H9 (cell line): Measurements from ENCODE around the gene PHAF1. TPM values are rescaled to one million over a fixed set of nuclear protein-coding genes. Genes with fewer than 3 reads are reported as not detected.
A peak's percentile ranks its signal among the peaks of the same experiment; 100 is the strongest.

Experiments
- DNase-seq: peaks from one replicate; pipeline ENCODE4 v3.0.0-alpha.2; 2017
- H2AFZ ChIP-seq: one replicate; pipeline ENCODE4 v1.6.1; 2013; ENCODE audit warnings: mild to moderate bottlenecking, low read length, control low read depth, moderate library complexity
- H2AK5ac ChIP-seq: 2 replicates; pipeline ENCODE4 v1.6.1; 2013; ENCODE audit warnings: low read length, control low read depth, mixed read lengths; ENCODE audit not compliant: insufficient read length
- H2BK120ac ChIP-seq: one replicate; pipeline ENCODE4 v1.6.1; 2013; ENCODE audit warnings: low read depth, mild to moderate bottlenecking, low read length, control low read depth, inconsistent platforms; ENCODE audit not compliant: poor library complexity, severe bottlenecking
- H2BK12ac ChIP-seq: 2 replicates; pipeline ENCODE4 v1.6.1; 2013; ENCODE audit warnings: low read length, control low read depth, mixed read lengths, low read depth; ENCODE audit not compliant: insufficient read length
- H2BK15ac ChIP-seq: 2 replicates; pipeline ENCODE4 v1.6.1; 2013; ENCODE audit warnings: low read depth, low read length, control low read depth
- H2BK20ac ChIP-seq: one replicate; pipeline ENCODE4 v1.6.1; 2013; ENCODE audit warnings: low read depth, mild to moderate bottlenecking, low read length, control low read depth, inconsistent platforms; ENCODE audit not compliant: poor library complexity, severe bottlenecking
- H2BK5ac ChIP-seq: 2 replicates; pipeline ENCODE4 v1.6.1; 2013; ENCODE audit warnings: low read length, control low read depth, mixed read lengths; ENCODE audit not compliant: insufficient read length
- H3K14ac ChIP-seq: 2 replicates; pipeline ENCODE4 v1.6.1; 2013; ENCODE audit warnings: low read length, control low read depth; ENCODE audit not compliant: insufficient read depth
- H3K18ac ChIP-seq: 2 replicates; pipeline ENCODE4 v1.6.1; 2013; ENCODE audit warnings: low read depth, mild to moderate bottlenecking, mixed read lengths, low read length, control low read depth; ENCODE audit not compliant: insufficient read length
- H3K23ac ChIP-seq: 2 replicates; pipeline ENCODE4 v1.6.1; 2013; ENCODE audit warnings: low read length, control low read depth, mixed read lengths, low read depth; ENCODE audit not compliant: insufficient read length
- H3K23me2 ChIP-seq: 2 replicates; pipeline ENCODE4 v1.6.1; 2013; ENCODE audit warnings: low read depth, mild to moderate bottlenecking, mixed read lengths, low read length, control low read depth; ENCODE audit not compliant: insufficient read length, poor library complexity, severe bottlenecking
- H3K27ac ChIP-seq: 2 replicates; pipeline ENCODE4 v1.5.1; 2013; ENCODE audit warnings: low read length, control low read depth, mixed read lengths, low read depth; ENCODE audit not compliant: insufficient read length
- H3K27me3 ChIP-seq: 2 replicates; pipeline ENCODE4 v1.6.1; 2013; ENCODE audit warnings: low read length, control low read depth, inconsistent platforms; ENCODE audit not compliant: insufficient read depth
- H3K4ac ChIP-seq: 2 replicates; pipeline ENCODE4 v1.6.1; 2013; ENCODE audit warnings: low read depth, mild to moderate bottlenecking, control low read depth, inconsistent platforms, low read length, moderate library complexity
- H3K4me1 ChIP-seq: 2 replicates; pipeline ENCODE4 v1.6.1; 2013; ENCODE audit warnings: low read length, control low read depth, inconsistent platforms; ENCODE audit not compliant: insufficient read depth
- H3K4me2 ChIP-seq: 2 replicates; pipeline ENCODE4 v1.6.1; 2013; ENCODE audit warnings: low read length, control low read depth, mixed read lengths; ENCODE audit not compliant: insufficient read length, insufficient read depth
- H3K56ac ChIP-seq: 2 replicates; pipeline ENCODE4 v1.6.1; 2013; ENCODE audit warnings: low read depth, mild to moderate bottlenecking, mixed read lengths, low read length, control low read depth; ENCODE audit not compliant: insufficient read length
- H3K79me1 ChIP-seq: 2 replicates; pipeline ENCODE4 v1.6.1; 2013; ENCODE audit warnings: low read depth, mild to moderate bottlenecking, moderate library complexity, low read length, control low read depth, inconsistent platforms; ENCODE audit not compliant: insufficient read depth, poor library complexity, severe bottlenecking
- H3K79me2 ChIP-seq: 2 replicates; pipeline ENCODE4 v1.6.1; 2013; ENCODE audit warnings: low read length, control low read depth, inconsistent platforms; ENCODE audit not compliant: insufficient read depth
- H3K9ac ChIP-seq: 2 replicates; pipeline ENCODE4 v1.6.1; 2013; ENCODE audit warnings: low read length, control low read depth, mixed read lengths; ENCODE audit not compliant: insufficient read length; ENCODE audit errors: extremely low read depth
- H3K9me3 ChIP-seq: one replicate; pipeline ENCODE4 v1.6.1; 2013; ENCODE audit warnings: low read depth, low read length, inconsistent platforms; ENCODE audit not compliant: control insufficient read depth
- H3T11ph ChIP-seq: one replicate; pipeline ENCODE4 v1.6.1; 2013; ENCODE audit warnings: mild to moderate bottlenecking, low read length, control low read depth, inconsistent platforms
- H4K20me1 ChIP-seq: one replicate; pipeline ENCODE4 v1.6.1; 2013; ENCODE audit not compliant: control insufficient read depth, insufficient read length, insufficient read depth
- H4K5ac ChIP-seq: 2 replicates; pipeline ENCODE4 v1.6.1; 2013; ENCODE audit warnings: low read depth, mild to moderate bottlenecking, mixed read lengths, low read length, control low read depth; ENCODE audit not compliant: insufficient read length
- H4K8ac ChIP-seq: replicated peaks from 2 replicates; pipeline ENCODE4 v1.6.1; 2013; ENCODE audit warnings: low read length, control low read depth, mixed read lengths, low read depth; ENCODE audit not compliant: insufficient read length
- H4K91ac ChIP-seq: 2 replicates; pipeline ENCODE4 v1.6.1; 2013; ENCODE audit warnings: low read depth, mild to moderate bottlenecking, moderate library complexity, mixed read lengths, low read length, control low read depth; ENCODE audit not compliant: insufficient read length
- H3K27ac Mint-ChIP-seq, 3 experiments: 2 replicates in 2 of 3; 3 replicates in 1 of 3; pipeline ENCODE4 v1.8.0; 2020 to 2021; ENCODE audit warnings: mixed read lengths in 3 of 3, mild to moderate bottlenecking in 1 of 3, moderate library complexity in 1 of 3
- H3K27me3 Mint-ChIP-seq: 2 replicates; pipeline ENCODE4 v1.8.0; 2021; ENCODE audit warnings: low read depth, mild to moderate bottlenecking, moderate library complexity, mixed read lengths
- H3K36me3 Mint-ChIP-seq, 3 experiments: 2 replicates in 2 of 3; 3 replicates in 1 of 3; pipeline ENCODE4 v1.8.0; 2020 to 2021; ENCODE audit warnings: low read depth in 3 of 3, mixed read lengths in 3 of 3; ENCODE audit not compliant: insufficient read depth in 1 of 3
- H3K4me1 Mint-ChIP-seq, 2 experiments: 2 replicates each; pipeline ENCODE4 v1.8.0; 2020; ENCODE audit warnings: mixed read lengths in 2 of 2
- H3K4me3 Mint-ChIP-seq, 2 experiments: 2 replicates in 1 of 2; 3 replicates in 1 of 2; pipeline ENCODE4 v1.8.0; 2020 to 2021; ENCODE audit warnings: mild to moderate bottlenecking in 2 of 2, mixed read lengths in 2 of 2, moderate library complexity in 1 of 2
- H3K9me3 Mint-ChIP-seq, 2 experiments: 2 replicates in 1 of 2; 3 replicates in 1 of 2; pipeline ENCODE4 v1.8.0; 2020; ENCODE audit warnings: mild to moderate bottlenecking in 2 of 2, mixed read lengths in 2 of 2, moderate library complexity in 1 of 2
- WGBS: extraction: QIAGEN DNeasy Blood & Tissue Kit; methylation state at CpG from one replicate; pipeline ENCODE4 v1.1.7; 2013; ENCODE audit warnings: missing lambda C conversion rate, low lambda C conversion rate, mixed read lengths; ENCODE audit not compliant: insufficient read length; ENCODE audit errors: extremely low coverage; 5-methylcytosine and 5-hydroxymethylcytosine counted together
- total RNA-seq: library from RNA; stranded (reverse); gene quantifications from 2 replicates; pipeline ENCODE4 v1.2.1, GENCODE V29; 2021
- TF ChIP-seq, protein P1 (sequence below): fragments of 200-600 bp; sonication (generic); conservative IDR thresholded peaks from 3 replicates; pipeline ENCODE4 v1.8.0; 2021; ENCODE audit warnings: antibody characterized with exemption, mild to moderate bottlenecking

The PHAF1 gene
- total RNA-seq, 1 experiment from 2014 or later: 18.8 TPM

DNA sequence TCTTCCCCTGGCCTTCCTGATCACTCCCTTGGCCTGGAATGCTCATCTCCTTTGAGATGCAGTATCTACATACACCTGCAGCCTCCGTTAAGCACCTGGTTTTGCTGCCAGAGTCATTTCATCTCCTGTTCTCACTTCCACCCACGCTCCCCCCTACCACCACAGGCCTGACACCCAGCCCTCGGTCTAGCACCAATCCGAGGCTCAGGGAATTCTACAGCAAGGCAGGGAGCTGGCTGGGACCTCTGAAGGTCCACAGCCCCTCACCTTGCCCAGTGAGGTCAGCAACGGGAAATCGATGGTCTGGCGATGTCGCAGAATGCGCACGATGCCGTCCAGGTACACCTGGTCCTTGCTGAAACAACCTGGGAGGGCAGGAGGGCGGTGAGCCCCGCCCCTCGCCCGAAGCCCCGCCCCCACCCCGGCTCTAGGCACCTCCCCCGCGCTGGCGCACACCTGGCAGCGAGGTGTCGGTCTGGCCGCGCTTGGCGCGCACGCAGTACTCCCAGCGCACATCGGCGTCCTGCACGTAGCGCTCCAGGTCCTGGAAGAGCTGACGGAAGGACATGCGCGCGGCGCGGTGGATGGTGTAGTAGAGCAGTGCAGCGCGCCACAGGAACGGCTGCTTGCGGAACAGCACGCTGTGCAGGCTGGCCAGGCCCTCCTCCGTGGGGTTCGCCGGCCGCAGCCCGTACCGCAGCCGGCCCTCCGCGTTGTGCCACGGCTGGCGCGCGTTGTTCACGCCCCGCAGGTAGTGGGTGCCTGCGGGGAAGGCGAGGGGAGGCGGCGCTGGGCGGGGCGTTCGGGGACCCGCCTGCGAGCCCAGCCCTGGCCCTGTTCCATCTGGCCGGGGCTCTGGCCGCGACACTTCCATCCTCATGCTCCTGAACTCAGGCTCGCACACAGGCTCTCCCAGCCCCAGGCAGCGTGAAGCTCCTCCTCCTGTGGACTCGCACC lies 68.3 kb downstream of the PHAF1 start:
- Histone ChIP-seq H3K4ac (no peak overlapping the region), H3K56ac (no peak overlapping the region), H3K4me2 (peak overlapping the region; percentile 48), H4K8ac (no peak overlapping the region), H2BK120ac (no peak overlapping the region), H2AK5ac (no peak overlapping the region), H4K5ac (no peak overlapping the region), H3K79me2 (no peaks in the 10 kb centered on the region), H3K27me3 (peaks cover 17% of the 10 kb centered on the region; the same call in 1 of the 2 replicates), H2BK12ac (no peak overlapping the region), H3K9me3 (no peaks in the 10 kb centered on the region), H3K14ac (peak overlapping the region; percentile 32; the same call in 1 of the 2 replicates), H2BK15ac (no peak overlapping the region), H4K20me1 (no peaks in the 10 kb centered on the region), H2BK5ac (no peak overlapping the region), H3T11ph (no peak overlapping the region), H3K9ac (no peak overlapping the region), H3K23me2 (peaks cover 17% of the 10 kb centered on the region), H3K4me1 (peaks cover 2% of the 10 kb centered on the region; the same call in 1 of the 2 replicates), H3K27ac (no peak overlapping the region), H2AFZ (no peak overlapping the region), H3K18ac (no peak overlapping the region), H3K79me1 (no peaks in the 10 kb centered on the region), H2BK20ac (no peak overlapping the region), H4K91ac (no peak overlapping the region), H3K23ac (no peak overlapping the region)
- peak; percentile 97 for DNase-seq
- peaks cover 0 to 7% (median 6%) of the 10 kb centered on the region in 3 experiments; a peak in 2 of 7 replicates for H3K36me3 Mint-ChIP-seq
- no peak overlapping the region for H3K27ac Mint-ChIP-seq
- peaks cover 45% of the 10 kb centered on the region for H3K27me3 Mint-ChIP-seq
- no peaks in the 10 kb centered on the region; a peak in 1 of 5 replicates for H3K9me3 Mint-ChIP-seq
- H3K4me3 Mint-ChIP-seq: peak overlapping the region; percentile 54 to 78
- peaks cover 24 to 26% of the 10 kb centered on the region in 2 experiments for H3K4me1 Mint-ChIP-seq
- no CpG with 5 or more reads among the region's 73 CpGs for WGBS
- TF ChIP-seq, protein P1, sequence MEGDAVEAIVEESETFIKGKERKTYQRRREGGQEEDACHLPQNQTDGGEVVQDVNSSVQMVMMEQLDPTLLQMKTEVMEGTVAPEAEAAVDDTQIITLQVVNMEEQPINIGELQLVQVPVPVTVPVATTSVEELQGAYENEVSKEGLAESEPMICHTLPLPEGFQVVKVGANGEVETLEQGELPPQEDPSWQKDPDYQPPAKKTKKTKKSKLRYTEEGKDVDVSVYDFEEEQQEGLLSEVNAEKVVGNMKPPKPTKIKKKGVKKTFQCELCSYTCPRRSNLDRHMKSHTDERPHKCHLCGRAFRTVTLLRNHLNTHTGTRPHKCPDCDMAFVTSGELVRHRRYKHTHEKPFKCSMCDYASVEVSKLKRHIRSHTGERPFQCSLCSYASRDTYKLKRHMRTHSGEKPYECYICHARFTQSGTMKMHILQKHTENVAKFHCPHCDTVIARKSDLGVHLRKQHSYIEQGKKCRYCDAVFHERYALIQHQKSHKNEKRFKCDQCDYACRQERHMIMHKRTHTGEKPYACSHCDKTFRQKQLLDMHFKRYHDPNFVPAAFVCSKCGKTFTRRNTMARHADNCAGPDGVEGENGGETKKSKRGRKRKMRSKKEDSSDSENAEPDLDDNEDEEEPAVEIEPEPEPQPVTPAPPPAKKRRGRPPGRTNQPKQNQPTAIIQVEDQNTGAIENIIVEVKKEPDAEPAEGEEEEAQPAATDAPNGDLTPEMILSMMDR: peak; percentile 20; the same call in 1 of the 3 replicates
